Astrocyte (in vitro differentiated cells and primary cell): Measurements from ENCODE around the gene ESRRG.

Experiments used
- EZH2 ChIP-seq: IDR thresholded peaks from 2 replicates; pipeline ENCODE4 v1.6.1; 2012; ENCODE audit warnings: mild to moderate bottlenecking, low read length, inconsistent platforms; ENCODE audit not compliant: insufficient read depth
- TF ChIP-seq, protein P1 (sequence below): IDR thresholded peaks from 2 replicates; pipeline ENCODE4 v1.5.1; 2011; ENCODE audit warnings: low read depth, mild to moderate bottlenecking, inconsistent platforms, low read length, moderate library complexity; ENCODE audit not compliant: insufficient read depth

DNA sequence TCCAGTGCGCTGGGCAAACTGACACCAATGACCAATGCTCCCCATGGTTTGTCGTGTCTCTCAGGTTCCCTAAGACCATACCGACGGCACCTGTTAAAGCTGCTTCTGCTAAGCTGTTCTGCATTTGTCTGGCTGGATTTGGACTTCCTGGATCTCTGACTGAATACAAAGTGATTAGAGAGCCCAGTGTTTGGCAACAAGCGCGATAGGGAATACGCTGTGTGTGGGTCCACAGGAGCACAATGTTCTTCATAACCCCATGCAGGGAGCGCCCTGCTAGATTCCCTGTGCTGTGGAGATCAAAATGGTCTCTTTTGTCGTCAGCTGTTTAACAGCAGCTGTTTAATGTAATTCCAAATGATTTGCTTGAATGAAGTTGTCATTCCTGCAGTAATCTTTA is 26.0 kb upstream of the ESRRG start:
- TF ChIP-seq, protein P1, sequence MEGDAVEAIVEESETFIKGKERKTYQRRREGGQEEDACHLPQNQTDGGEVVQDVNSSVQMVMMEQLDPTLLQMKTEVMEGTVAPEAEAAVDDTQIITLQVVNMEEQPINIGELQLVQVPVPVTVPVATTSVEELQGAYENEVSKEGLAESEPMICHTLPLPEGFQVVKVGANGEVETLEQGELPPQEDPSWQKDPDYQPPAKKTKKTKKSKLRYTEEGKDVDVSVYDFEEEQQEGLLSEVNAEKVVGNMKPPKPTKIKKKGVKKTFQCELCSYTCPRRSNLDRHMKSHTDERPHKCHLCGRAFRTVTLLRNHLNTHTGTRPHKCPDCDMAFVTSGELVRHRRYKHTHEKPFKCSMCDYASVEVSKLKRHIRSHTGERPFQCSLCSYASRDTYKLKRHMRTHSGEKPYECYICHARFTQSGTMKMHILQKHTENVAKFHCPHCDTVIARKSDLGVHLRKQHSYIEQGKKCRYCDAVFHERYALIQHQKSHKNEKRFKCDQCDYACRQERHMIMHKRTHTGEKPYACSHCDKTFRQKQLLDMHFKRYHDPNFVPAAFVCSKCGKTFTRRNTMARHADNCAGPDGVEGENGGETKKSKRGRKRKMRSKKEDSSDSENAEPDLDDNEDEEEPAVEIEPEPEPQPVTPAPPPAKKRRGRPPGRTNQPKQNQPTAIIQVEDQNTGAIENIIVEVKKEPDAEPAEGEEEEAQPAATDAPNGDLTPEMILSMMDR, result no peak
- no peak for TF ChIP-seq EZH2
